ENCODE measurements around the gene SLC8A1. TPM values are rescaled to one million over a fixed set of nuclear protein-coding genes. Genes with fewer than 3 reads are reported as not detected.

The SLC8A1 gene
- total RNA-seq, 1 experiment from 2014 or later, result 5.4 TPM

DNA sequence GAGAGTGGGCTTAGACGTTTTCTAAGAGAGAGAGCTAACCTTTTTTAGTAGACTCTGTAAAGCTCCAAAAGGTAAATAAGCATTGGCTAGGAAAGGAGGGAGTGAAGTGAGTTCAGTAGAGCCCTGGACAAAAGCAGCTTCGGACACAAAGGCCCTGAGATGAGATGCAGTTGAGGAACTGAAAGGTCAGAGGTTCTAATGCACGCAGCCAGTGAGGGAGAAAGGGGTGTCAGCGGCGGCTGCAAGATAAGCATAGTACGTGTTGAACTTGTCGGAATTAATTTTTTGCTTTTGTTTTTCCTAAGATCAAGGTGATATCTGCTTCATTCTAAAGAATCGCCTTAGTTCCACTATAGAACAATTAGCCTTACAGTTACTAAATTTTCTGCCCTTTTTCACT, 11.2 kb upstream of the SLC8A1 start:
- DNase-seq (ENCODE audit: extremely low read depth, low read depth), result no peak

DNA sequence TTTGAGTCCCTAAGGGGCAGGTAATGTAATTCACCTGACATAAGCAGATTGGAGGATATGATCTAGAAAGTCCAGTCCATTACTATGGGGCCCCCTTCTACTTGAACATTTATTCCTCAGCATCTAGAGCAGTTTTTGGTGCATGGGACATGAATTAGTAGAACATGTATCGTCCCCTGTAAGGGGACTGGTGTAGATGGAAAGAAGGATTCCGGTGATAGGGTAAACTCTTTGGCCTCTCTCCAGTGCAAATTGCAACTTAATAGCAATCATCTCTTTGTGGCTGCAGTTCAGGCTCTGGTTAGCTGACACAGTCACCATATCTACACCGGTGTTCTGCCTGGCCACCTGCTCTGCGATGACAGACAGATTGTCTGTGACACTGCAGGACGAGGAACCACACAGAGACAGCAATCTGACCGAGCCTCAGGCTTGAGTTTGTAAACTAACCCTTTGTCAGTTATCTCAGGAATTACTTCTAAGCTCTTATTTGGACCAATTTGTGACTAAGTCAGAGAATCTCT, 6.4 kb upstream of the SLC8A1 start:
- no peak for DNase-seq (ENCODE audit: extremely low read depth, low read depth)

DNA sequence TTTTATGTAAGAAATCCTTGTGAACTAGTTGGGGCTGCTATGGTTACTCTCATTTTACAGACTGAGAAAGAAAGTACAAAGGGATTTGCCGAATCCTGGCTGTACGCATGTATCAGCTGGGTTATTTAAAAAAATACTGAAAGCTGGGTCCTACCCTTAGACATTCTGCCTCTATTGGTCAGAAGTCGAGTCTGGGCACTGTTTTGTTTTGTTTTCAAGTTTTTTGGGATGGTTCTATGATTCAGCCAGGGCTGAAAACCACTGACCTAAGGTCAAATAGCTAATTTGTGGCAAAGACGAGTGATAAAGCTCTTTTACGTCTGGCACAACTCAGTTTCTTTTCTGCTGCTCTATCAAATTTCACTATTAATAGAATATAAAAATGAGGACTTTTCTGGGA, 5.9 kb upstream of the SLC8A1 start:
- no peak for DNase-seq (ENCODE audit: extremely low read depth, low read depth)

DNA sequence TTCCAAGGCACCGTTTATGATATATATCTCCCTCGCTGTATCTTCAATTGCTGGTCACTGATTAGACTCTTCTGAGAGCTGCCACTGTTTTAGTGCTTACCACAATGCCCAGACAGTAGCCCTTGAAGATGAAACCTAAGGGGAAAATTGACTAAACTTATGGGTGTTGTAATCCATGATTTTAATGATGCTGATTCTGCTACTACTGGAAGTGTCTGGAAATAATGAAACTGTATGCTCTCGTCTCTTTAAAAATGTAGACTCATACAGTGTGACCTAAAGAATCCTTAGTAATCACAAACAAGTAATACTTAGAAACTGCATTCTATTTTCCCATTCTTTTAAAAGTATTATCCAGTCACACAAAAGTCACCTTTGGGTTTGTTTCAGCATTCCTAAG, 5.5 kb upstream of the SLC8A1 start:
- DNase-seq (ENCODE audit: extremely low read depth, low read depth), result no peak

DNA sequence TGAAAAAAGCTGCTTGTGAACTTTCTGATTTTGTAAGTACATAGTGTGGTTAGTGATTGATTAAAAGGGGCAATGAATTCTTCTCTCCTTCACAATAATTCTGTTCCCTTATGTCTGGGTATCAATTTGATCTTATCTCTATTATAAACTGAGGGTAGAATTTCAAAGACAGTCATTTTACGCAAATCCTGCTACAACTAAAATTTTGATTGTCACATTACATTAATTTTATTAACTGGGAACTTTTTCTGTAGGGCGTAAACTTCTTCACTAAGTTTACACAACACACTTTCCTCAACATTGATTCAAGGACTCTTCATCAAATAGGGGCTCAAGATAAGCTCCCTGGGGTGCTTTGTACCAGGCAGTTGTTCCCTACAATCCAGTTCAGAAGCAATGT, 5.0 kb upstream of the SLC8A1 start:
- DNase-seq (ENCODE audit: extremely low read depth, low read depth), result no peak

DNA sequence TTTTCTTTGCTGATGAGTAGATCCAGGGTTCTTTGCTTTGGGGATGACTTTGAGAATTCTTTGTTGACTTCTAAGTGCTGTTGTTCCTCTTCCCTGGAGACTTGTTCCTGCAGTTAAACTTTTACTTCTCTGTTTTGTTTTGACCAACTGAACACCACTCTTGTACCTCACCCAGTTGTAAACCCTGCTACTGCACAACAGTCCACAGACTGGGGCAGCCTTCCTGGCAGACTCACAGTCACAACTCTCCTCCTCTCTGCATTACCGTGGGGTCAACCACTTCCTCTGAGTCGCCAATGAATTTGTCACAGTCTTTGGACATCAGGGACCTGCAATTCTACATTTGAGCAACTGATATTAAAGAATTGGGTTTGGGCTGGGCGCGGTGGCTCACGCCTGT, 3.8 kb upstream of the SLC8A1 start:
- DNase-seq (ENCODE audit: extremely low read depth, low read depth), result no peak

DNA sequence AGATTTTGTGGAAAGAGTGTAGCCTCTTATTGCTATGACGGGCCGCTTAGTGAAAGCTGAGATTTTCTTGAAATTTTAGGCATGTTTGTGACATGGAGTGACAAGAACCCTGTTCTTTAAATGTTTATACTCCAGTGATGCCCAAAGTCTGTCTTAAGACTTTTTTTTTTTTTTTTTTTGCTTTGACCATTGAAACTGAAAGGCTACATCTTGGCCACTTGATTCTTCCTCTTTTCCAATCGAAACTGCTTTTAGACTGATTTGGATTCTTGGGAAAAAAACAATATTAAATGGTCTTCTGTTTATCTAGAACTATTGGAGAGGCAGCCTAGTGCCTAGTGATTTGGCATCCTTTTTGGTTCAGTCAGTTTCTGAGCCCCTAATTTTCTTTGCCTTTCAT, 2.4 kb upstream of the SLC8A1 start:
- DNase-seq (ENCODE audit: extremely low read depth, low read depth), result no peak

DNA sequence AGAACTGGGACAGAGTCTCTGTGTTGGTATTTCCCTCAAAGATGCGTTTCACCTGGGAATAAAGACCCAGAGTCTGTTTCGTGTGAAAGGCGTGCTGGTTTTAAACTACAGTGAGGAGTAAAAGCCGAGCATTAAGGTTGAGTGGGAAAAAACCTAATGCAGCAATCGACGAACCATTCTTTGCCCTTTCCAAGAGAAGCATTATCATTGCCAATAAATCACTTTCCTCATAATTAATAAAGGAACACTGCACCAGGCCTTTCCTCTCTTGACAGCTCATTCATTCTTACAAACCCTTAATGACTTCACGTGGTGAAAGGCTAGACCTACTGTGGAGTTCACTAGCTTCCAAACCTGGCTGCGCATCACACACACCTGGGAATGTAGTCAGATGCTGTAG, 896 bp upstream of the SLC8A1 start:
- no peak for DNase-seq (ENCODE audit: extremely low read depth, low read depth)

DNA sequence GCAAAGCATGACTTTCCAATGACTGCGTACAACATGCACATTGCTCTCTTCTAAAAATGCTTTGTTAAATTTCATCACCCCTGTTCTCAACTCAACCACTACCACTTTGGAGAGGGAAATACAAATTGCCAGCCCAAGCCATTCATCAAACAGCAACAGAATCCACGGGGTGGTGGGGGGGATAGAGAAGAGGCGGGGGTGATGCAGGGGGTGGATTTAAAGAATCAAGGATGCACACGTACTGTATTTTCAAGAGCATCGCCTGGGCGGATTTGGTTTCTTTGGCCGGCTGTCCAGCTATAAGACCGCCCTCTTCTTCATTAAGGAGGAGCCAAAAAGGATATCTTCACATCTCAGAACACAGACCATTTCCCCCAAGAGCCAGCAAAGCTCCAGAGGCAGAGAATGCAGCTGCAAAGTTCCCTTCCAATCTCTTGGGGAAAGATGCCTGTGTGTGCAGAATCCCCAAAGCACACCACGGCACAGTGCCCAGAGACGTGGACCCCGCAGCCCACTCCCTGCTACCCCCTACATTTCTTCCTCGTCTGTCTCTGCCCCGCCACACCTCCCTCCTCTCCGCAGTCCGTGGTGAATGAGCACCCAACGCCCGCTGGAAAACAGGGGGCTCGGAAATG, 977 bp downstream of the SLC8A1 start:
- no peak for DNase-seq (ENCODE audit: extremely low read depth, low read depth)

DNA sequence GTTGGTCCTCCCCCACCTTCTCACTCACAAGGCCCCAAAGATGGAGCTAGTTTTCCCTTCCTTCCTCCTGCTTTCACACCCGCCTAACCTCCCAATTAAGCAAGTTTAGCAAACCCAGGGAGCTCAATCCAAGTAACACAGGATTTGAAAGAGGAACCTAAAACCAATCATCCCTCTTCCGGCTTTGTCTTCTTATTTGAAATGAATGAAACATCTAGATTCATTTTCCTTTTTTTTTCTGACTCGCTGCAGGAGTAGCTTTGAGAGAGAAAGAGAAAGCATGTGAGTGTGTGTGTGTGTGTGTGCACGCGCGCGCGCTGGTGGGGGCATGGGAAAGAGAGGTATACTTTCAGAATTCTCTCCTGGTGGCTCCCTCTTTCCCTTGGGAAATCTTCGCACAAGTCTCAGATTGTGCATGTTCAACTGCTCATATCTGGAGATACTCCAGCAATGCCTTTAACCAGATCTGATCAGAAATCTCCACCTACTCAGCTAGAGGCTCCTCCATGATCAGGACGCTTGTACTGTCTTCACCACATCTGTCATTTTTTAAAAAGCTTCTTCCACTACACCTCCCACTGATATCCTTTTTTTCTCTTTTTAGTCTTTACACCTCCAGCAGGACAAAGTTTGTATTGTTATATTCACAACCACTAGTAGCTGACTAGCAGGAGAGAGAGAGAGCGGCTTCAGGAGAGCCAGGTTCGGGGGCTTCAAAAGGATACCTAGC, 1.7 kb downstream of the SLC8A1 start:
- DNase-seq (ENCODE audit: extremely low read depth, low read depth), result no peak

DNA sequence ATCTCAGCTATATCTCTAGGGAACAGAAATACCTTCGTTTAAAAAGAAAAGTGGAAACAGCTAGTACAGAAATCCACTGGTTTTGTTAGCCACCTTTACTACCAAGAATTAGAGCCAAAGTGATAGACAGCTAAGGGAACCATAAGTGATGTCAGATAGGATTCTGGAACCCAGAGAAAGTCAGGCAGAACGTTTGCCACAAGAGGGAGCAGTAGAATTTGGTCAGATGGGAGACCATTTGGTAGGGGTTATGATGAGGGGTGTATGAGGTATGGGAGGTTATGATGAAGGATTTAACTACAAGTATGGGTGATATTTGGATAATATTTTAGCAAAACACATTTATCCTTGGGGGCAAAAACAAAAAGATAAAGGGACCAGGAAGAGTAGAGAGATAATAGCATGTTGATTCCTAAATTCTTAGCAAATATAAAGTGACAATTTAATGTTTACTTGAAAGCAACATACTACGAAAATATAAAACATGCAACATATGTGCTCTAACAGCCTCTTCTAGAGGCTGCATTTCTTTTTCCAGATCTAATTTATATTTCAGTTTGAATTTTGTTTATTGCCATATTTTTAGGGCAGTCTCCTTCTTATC, 3.3 kb downstream of the SLC8A1 start:
- peak; percentile 51 for DNase-seq (ENCODE audit: extremely low read depth, low read depth)

DNA sequence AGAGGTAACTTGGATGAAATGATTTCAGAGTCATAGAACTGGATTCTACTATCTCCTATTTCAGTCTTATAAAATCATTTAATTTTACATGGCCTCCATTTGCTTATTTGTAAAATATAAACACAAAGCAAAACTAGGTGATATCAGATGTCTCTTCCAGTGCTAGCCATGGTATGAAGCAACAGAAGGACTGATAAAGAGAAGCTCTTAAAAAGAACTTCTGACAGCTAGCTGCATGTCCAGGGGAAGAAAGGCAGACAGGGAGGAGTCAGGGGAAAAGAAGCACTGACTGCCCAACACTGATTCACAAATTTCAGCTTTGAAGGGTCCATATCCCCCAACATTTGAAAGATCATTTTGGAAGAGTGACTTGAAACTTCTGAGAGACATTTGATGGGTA, 6.4 kb downstream of the SLC8A1 start:
- no peak for DNase-seq (ENCODE audit: extremely low read depth, low read depth)

DNA sequence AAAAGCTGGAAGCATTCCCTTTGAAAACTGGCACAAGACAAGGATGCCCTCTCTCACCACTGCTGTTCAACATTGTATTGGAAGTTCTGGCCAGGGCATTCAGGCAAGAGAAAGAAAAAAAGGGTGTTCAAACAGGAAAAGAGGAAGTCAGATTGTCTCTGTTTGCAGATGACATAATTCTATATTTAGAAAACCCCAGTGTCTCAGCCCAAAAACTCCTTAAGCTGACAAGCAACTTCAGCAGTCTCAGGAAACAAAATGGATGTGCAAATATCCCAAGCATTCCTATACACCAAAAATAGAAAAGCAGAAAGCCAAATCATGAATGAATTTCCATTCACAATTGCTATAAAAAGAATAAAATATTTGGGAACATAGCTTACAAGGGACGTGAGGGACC, 11.1 kb downstream of the SLC8A1 start:
- no peak for DNase-seq (ENCODE audit: extremely low read depth, low read depth)

DNA sequence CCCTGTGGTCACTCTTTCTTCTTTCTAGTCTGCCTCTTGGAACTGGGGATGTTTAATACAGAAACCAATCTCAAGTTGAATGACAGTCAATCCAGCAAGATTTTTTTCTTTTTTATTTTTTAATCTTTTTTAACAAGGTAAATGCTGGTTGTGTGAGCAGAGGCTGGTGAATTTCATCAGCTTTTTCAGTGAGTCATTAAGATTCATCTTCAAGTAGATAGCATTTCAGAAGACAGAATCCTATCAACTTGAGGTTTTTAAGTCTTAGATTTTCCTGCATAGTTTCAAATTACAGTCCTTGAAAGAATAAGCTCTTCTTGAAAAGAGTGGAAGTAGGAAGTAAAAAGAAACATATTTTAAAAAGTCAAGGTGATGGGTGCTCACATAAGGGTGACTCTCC, 12.4 kb downstream of the SLC8A1 start:
- DNase-seq (ENCODE audit: extremely low read depth, low read depth), result no peak

DNA sequence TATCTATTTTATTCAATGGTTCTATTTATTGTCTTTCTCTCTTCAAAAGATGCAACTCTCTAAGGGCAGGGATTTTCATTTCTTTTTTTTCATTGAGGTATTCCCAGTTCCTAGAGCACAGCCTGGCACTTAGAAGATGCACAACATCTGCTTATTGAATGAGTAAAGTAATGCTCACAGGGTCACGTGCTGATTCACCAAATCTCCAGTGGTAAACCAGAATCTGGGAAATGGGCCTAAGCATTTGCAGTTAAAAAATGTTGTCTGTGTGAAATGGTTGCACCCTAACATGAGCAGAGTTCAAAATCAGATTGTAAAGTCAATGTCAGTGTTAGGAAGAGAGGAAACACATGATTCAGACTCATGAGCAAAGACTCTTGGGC, 15.8 kb downstream of the SLC8A1 start:
- no peak for DNase-seq (ENCODE audit: extremely low read depth, low read depth)

DNA sequence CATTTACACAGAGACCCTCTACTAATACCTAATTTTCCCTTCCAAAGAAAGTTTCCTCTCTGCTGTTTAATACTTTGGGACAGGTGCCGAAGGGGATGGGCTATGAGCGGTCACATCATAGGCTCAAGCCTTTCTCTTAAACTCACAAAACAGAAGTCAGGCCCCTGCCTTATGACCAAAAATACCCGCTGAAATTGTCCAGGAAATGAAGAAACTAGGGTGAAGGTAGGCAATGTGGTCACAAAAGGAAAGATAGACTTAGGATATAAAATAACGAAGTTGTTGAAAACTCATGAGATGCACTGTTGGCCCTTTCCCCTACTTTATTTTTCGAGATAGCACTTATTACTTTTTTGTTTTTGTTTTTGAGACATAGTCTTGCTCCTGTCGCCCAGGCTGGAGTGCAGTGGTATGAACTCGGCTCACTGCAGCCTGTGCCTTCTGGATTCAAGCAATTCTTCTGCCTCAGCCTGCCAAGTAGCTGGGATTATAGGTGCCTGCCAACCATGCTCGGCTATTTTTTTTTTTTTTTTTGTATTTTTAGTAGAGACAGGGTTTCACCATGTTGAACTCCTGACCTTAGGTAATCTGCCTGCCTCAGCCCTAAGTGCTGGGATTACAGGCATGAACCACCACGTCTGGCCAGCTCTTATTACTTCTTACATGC, 16.3 kb downstream of the SLC8A1 start:
- no peak for DNase-seq (ENCODE audit: extremely low read depth, low read depth)

DNA sequence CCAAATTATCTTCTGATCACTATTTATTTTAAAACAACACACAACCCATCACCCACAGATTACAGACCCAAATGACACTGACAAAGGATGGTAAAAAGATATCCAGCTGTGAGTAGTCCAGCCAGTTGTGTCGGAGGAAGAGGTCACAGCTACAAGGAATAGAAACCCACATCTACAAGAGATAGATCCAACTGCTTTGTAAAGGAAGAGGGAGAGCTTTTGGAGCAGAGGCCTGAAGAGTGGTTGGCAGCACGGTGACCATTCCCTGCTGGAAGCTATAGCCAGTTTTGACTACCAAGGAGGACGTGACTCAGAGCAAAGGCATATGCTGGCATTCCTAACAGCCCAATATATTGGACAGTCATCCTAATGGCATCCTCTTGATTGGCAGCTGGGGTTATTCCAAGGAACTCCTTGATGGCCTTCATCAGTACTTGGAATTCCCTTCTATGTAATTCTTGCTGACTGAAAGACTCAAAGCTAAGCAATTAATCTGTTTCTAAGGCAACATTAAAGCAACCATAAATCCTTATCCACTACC, 17.1 kb downstream of the SLC8A1 start:
- peak; percentile 90 for DNase-seq (ENCODE audit: extremely low read depth, low read depth)

DNA sequence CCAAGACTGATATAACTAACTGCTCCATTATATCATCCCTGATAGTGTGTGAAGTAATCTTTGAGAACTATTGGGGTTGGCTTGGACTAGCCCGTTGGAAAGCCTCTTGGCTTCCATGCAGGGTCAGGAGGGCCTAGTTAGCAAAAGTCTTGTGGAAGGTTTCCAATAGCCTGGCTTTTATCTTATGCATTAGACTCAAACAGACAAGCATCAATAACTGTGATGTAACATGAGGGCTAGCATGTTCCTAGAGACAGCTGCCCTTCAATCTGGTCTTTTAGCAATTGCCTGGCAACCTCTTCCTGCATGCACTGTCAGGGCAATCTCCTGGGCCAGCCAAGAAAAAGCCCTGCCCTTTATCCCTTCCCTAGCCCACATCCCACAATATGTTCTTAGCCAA, 18.2 kb downstream of the SLC8A1 start:
- DNase-seq (ENCODE audit: extremely low read depth, low read depth), result no peak

DNA sequence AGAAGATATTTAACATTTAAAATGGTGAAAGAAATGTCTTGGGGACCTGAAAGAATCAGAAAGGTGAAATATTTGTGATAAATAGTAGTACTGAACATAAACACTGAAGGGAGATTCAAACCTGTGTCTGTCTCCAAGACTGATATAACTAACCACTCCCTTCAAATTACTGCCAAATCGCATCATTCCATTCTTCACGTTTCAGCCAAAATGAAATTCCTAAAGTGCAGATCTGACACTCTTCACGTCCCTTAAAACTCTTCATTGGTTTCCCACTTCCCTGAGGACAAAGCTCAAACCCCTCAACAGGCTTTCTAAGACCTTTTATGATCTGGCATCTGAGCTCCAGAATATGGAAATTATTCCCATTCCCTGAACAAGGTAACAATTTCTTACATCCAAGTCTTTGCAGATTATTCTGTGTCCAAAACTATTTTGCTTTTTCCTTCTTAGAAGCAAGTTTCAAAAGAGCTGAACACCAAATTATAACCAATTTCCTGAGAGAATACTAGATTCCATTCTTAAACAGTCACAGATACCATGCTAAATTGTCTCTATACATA, 18.9 kb downstream of the SLC8A1 start:
- no peak for DNase-seq (ENCODE audit: extremely low read depth, low read depth)

DNA sequence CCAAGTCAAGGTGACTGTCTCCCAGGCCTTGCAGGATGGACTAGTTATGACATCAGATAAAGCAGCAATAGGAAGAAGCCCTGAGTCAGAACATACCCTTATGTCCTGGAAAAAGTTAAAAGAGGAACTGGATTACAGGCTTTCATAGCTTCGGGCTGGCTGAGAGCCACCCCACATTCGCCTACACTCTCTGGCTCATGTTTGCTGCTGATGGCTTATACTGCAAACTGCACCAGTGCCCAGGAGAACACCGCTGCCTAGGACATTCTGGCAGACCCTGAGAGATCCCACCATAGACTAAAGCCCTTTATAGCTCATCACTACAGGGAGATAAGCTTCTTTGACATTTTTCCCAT, 20.3 kb downstream of the SLC8A1 start:
- DNase-seq (ENCODE audit: extremely low read depth, low read depth), result no peak

All from NCI-H460 (cell line).